GM18873 (cell line): Measurements from ENCODE around the gene LETMD1.
"Not testable (repeated sequence)": the region's sequence is repeated elsewhere in the genome, so short reads cannot be mapped to it uniquely, and the experiment has no call there.

Experiments
- ATAC-seq: cut with Tn5 transposase; IDR thresholded peaks from one replicate; pipeline ENCODE4 v1.9.1; 2021; ENCODE audit warnings: mild to moderate bottlenecking, moderate library complexity, moderate number of reproducible peaks; ENCODE audit not compliant: unreplicated experiment, low FRiP score

LETMD1 gene

GRCh38 chr12:51075390-51075789 is 27.3 kb downstream of the LETMD1 start:
- ATAC-seq = no peak

GRCh38 chr12:51076236-51076930 is 28.3 kb downstream of the LETMD1 start:
- ATAC-seq = no peak

GRCh38 chr12:51077930-51078329 is 29.8 kb downstream of the LETMD1 start:
- ATAC-seq = no peak

- not testable (repeated sequence) for ATAC-seq
These were observed 30.2 kb downstream of the LETMD1 start for GRCh38 chr12:51078346-51078745.

GRCh38 chr12:51078866-51079265 is 30.7 kb downstream of the LETMD1 start:
- not testable (repeated sequence) for ATAC-seq

GRCh38 chr12:51080136-51080535 is 32.0 kb downstream of the LETMD1 start:
- ATAC-seq = no peak

DNA sequence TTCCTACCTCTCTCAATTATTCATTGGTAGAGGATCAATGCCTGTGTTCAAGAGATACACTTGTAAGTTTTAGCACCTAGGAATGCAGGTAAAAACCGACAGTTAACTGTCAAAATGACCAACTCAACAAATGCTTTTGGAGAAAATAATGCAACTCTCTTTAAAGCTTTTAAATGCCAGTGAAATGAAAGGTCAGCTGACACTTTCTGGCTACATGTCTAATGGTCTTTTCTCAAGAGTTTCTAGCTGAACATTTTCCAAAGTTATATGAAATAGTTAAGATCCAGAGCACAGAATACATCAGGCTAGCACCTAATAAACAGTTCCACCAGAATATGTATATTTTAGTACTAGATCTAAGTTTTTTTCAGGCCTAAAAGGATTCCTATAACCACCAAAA is 33.3 kb downstream of the LETMD1 start:
- ATAC-seq = no peak

GRCh38 chr12:51082561-51083125 is 34.5 kb downstream of the LETMD1 start:
- ATAC-seq = peak; percentile 14

- peak; percentile 91 for ATAC-seq
These were observed 35.2 kb downstream of the LETMD1 start, which contains the start of gene CSRNP2 for GRCh38 chr12:51083126-51083833. CSRNP2 (minus strand) TSS chr12:51083596; CDS start chr12:51076561, 7,035 bp downstream.

DNA sequence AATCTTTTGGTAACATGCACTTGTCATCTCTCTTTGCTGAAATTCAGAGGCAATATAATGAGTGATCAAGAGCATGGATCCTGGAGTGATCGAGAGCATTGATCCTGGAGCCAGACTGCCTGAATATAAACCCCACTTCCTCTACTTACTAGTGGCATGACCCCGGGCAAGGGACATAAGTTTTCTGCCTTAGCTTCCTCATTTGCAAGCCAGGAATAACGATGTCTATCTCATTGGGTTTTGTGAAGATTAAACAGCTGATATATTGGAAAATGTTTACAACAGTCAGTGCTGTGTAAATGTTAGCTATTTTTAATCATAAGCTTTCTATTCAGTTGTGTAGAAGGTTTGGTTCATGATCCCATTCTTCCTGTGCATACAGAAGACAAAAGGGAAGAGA is 37.6 kb downstream of the LETMD1 start:
- no peak for ATAC-seq

GRCh38 chr12:51086933-51087332 is 38.8 kb downstream of the LETMD1 start:
- ATAC-seq = no peak

DNA sequence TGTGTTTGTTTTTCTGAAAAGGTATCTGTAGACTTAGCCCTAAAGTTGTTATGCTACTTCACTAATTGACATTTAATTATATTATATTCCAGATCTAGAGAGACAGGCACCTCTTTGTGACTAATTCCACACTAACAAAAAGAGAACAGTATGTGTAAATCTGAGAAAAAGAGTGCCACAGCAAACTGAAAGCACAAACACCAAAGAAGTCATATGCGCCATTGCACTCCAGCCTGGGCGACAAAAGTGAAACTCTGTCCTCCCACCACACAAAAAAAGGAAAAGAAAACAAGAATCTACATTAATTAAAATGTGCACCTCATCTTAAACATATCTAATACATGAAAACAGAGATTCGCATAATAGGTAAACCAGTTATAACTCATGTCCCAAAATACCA is 39.7 kb downstream of the LETMD1 start:
- ATAC-seq = no peak

- no peak for ATAC-seq
These were observed 42.6 kb downstream of the LETMD1 start for GRCh38 chr12:51090705-51091229.

DNA sequence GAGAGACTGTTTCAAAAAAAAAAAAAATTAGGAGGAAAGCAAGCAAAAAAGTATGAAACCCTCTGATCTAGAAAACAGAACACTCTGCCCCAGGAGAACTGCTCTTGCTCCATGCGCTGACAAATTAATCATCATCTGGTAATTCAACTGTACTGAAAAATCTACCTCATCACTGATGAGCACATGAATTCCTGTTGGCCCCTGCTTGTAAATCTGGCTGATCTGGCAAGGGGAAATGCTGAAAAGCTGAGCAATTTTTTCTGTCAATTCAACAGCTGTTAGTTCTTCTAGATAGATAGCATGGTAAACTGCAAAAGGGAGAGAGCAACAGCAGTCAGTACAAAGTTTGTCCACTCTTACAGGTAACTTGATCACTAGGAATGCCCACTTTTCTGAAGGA is 50.5 kb downstream of the LETMD1 start:
- ATAC-seq = no peak

DNA sequence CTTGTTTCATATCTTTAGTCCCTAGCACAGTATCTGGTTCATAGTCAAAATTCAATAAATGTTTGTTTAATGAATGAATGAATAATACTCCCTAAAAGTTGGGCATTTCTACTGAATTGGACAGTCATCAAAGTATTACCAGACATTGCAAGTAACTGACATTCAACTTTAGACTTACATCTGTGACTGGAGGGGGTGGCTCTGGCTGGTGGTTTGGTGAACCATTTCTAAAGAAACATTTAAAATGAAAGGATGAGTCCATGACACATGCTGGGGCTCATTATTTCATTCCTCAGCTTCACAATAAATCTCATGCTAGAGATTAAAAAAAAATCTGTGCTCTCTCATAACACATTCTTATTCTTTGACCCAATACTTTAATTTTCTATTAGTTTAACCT is 55.9 kb downstream of the LETMD1 start:
- no peak for ATAC-seq

DNA sequence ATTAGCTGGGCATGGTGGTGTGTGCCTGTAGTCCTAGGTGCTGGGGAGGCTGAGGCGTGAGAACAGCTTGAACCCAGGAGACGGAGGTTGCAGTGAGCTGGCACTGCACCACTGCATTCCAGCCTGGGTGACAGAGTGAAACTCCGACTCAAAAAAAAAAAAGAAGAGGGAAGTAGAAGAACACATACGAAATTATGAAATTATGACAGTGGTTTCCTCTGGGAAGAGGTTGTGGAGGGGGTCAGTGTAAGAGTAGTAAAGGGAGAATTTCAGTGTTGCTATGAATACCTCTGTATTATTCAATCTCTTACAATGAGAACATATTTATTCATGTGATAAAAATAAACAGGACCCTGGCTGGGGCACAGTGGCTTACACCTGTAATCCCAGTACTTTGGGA is 60.0 kb downstream of the LETMD1 start:
- ATAC-seq = no peak
